EL (cell line): Measurements from ENCODE around the gene RNF217.
A peak's percentile ranks its signal among the peaks of the same experiment; 100 is the strongest.
"Not testable (repeated sequence)": the region's sequence is repeated elsewhere in the genome, so short reads cannot be mapped to it uniquely, and the experiment has no call there.

Experiments used
- DNase-seq: peaks from one replicate; pipeline ENCODE4 v3.0.0-alpha.2; 2016

Gene RNF217

DNA sequence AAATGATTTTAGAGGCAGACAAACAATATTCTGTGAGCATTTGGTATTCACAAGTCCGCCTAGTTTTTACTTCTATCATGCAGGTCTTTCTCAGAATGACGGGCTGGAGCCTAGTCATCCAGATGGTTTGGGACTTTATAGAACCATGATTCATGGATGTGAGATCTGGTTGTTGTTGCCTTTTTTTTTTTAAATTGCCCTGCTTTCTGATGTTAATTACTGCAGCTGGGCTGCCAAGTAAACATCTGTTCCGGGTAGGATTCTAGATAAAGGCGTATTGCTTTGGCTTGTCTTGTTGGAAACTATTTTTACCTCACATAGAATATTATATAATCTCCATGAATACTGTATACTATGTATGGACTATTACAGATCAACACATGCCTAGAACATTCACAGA, 58.1 kb downstream of the RNF217 start:
- DNase-seq = no peak

DNA sequence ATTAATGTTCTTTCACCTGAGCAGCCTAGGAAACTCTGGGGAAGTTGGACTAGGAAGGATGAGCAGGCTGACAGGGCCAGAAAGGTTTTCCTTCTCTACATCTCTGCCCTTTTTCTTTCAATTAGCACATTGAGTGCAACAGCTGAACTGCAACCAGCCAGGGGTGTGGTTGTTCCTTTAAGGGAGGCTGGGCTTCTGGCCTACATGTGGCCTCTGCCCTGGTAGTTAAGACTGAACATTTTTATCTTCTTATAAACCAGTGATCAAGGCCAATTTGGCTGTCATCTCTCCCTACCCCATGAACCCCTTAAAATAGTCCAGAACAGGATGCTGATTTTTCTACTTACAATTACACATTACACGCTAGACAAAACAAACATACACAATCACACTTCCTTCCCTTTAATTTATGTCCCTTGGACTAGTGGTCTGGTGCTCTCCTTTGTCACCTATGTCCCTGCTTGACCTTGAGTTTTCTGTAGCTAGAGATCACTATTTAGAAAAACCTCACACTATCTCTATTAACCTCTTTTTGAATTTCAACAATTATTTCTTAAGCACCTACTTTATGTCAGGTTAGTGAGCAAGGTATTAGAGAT, 60.3 kb downstream of the RNF217 start:
- no peak for DNase-seq

DNA sequence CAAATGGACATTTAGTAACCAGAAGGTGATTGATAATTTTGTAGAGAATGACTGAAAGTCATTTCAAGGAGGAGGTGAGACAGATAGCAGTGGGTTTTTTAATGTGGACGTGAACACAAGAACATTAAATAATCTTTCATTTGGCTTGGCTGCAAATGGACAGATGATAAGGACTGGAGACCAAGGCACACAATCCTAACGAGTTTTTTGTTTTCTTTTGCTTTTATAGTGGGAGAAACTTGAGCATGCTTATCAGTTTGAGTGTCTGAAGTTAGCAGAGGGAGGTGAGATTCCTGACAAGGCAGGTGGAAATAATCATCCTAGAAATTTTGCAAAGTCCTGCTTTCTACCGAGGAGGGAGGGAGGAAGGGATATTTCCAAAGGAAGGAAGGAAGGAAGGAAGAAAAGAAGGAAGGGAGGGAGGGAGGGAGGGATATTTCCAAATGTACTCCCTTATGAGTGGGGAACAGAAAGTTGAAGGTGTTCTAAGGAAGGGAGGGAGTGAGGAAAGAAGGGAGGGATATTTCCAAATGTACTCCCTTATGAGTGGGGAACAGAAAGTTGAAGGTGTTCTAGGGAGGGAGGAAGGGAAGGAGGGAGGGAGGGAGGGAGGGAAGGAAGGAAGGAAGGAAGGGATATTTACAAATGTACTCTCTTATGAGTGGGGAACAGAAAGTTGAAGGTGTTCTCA, 63.1 kb downstream of the RNF217 start:
- DNase-seq = no peak

DNA sequence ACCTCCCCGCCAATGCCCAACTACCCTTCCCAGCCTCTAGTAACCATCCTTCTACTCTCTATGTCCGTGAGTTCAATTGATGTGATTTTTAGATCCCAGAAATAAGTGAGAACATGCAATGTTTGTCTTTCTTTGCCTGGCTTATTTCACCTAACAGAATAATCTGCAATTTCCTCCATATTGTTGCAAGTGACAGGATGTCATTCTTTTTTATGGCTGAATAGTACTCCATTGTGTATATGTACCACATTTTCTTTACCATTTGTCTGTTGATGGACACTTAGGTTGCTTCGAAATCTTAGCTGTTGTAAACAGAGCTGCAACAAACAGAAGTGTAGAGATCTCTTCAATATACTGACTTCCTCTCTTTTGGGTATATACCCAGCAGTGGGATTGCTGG, 65.0 kb downstream of the RNF217 start:
- DNase-seq = no peak

DNA sequence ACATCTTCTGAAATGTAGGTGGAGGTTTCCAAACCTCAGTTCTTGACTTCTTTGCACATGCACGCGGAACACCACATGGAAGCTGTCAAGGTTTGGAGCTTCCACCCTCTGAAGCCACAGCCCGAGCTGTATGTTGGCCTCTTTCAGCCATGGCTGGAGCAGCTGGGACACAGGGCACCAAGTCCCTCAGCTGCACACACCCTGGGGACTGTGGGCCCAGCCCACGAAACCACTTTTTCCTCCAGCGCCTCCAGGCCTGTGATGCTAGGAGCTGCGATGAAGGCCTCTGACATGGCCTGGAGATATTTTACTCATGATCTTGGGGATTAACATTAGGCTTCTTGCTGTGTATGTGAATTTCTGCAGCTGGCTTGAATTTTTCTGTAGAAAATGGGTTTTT, 68.7 kb downstream of the RNF217 start:
- no peak for DNase-seq

DNA sequence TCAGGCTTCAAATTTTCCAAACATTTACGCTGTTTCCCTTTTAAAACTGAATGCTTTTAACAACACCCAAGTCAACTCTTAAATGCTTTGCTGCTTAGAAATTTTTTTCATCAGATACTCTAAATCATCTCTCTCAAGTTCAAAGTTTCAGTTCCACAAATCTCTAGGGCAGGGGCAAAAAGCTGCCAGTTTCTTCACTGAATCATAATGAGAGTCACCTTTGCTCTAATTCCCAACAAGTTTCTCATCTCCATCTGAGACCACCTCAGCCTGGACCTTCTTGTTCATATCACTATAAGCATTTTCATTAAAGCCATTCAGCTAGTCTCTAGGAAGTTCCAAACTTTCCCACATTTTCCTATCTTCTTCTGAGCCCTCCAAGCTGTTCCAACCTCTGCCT, 69.1 kb downstream of the RNF217 start:
- no peak for DNase-seq

DNA sequence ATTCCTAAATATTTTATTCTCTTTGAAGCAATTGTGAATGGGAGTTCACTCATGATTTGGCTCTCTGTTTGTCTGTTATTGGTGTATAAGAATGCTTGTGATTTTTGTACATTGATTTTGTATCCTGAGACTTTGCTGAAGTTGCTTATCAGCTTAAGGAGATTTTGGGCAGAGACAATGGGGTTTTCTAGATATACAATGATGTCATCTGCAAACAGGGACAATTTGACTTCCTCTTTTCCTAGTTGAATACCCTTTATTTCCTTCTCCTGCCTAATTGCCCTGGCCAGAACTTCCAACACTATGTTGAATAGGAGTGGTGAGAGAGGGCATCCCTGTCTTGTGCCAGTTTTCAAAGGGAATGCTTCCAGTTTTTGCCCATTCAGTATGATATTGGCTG, 72.7 kb downstream of the RNF217 start:
- not testable (repeated sequence) for DNase-seq

DNA sequence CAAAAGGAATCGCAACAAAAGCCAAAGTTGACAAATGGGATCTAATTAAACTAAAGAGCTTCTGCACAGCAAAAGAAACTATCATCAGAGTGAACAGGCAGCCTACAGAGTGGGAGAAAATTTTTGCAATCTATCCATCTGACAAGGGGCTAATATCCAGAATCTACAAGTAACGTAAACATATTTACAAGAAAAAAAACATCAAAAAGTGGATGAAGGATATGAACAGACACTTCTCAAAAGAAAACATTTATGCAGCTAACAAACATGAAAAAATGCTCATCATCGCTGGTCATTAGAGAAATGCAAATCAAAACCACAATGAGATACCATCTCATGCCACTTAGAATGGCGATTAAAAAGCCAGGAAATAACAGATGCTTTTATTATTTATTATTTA, 74.2 kb downstream of the RNF217 start:
- DNase-seq = not testable (repeated sequence)

DNA sequence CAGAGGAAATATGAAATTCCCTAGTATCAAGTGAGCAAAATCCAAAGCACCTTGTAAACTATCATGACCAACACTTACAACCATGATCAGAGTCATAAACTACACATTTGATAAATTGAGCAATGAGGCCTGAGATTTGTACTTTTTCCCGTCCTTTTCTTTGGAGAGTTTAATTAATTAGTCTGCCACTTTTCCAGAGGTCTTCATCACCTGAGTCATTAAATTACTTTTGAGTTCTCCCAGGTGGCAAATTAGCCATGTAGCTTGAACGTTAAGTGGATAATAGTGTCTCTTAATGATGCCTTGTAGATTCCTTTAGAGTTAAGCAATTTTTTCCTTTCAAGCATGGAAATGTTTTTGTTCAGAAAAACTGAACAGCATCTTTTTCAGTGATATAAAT, 75.6 kb downstream of the RNF217 start:
- no peak for DNase-seq

DNA sequence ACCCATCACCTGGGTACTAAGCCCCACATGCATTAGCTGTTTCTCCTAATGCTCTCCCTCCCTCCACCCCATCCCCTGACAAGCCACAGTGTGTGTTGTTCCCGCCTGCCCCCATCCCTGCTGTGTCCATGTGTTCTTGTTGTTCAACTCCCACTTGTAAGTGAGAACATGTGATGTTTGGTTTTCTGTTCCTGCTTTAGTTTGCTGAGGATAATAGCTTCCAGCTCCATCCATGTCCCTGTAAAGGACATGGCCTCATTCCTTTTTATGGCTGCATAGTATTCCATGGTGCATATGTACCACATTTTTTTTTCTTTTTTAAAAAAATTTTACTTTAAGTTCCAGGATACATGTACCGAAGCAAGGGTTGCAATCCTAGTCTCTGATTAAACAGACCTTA, 76.7 kb downstream of the RNF217 start:
- DNase-seq = no peak

DNA sequence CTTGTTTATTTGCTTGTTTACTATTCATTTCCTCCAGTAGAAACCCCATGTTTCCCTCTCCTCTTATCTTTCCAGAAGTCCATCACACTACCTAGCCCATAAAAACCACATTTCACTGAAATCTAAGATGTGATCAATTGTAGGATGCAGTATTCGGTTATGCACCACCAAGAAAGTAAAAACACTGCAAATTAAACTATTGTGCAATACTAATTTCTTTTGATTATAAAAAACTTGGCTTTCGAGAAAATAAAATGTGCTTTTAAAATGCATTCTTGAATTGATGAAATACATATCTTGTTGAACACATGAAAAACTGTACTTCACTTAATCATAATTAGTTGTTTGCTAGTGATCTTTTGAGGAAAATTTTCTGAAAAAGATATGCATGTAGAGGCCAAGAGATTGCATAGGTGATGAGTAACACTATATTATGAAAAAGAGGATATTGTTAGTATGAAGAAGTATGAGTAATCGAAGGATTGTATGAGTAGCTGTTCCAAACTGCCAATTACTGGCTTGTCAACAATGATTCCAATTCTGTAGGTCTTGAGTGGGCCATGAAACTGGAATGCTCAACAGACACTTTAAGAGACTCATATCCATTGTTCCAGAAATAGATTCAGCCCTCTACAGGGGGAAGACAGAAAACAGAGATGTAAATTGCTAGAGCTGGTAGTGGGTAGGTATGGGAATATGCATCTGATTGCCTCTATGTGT, 79.7 kb downstream of the RNF217 start:
- peak; percentile 54 for DNase-seq

DNA sequence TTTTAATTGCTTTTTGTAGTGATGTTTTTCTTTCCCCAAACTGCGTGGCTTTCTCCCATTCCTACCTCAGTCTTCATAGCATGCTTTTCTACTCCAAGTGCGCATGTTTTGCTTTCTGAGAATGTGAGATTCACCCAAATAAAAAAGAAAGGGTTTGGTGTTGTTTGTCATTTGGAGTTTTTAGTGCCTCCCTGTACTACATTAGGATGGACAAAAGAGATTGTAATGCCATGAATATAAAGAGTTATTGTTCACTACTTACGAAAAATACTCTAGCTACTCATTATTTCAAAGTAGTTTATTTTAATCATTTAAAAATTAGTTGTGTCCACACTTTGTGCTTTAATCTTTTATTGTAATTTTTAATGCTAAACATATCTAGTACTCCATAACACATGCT, 81.8 kb downstream of the RNF217 start:
- no peak for DNase-seq

DNA sequence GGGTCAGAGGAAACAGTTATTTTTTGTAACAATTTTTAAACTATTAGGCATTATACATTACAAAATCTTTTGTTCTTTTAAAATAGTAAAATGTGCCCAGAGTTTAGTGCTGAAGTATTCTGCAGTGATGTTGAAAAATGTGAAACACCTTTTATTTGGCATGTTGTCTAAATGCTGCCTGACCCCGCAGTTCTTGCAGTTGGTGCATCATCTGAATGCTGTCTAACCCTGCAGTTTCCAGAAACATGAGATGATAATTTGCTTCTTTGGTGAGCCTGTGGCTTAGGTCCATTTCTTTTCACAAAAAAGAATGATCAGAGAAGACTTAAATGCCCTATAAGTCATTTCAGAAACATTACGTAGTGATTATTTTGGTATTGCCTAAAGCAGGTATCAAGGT, 82.4 kb downstream of the RNF217 start:
- DNase-seq = no peak

DNA sequence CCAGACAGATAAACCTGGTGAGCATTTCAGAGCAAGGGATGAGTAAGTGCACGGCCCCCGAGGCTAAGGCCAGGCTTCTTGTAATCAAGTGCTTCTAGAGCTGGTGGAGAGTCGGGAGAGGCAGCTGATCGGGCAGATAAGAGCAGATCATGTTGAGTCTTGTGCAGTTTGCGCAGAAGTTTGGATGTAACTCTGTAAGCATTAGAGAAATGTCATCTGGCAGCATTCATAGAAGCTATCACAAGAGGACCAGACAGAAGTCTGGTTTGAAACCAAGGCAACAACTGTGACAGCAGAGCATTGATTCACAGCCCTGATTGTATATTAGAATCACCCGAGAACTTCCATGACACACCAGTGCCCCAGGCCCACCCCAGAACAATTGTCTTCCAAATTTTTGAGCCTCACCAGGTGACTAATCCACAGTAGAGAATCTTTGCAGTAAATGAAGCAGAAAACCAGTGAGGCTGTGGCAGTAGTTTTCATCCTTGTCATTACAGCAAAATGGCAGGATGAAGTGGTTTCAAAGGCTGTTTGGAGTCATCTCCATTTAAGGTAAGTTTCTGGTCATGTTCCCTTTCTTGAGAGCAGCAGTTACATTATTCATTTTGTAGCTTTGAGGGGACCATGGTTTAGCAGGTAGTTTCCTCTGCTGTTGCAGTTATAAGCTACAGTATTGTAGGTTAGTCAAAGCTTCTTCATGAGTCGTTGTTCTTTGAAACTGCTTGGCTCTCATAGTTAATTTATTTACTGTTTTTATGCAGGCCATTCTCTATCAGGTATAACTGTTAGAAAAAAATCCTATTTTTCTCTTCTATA, 84.1 kb downstream of the RNF217 start:
- DNase-seq = peak; percentile 80

DNA sequence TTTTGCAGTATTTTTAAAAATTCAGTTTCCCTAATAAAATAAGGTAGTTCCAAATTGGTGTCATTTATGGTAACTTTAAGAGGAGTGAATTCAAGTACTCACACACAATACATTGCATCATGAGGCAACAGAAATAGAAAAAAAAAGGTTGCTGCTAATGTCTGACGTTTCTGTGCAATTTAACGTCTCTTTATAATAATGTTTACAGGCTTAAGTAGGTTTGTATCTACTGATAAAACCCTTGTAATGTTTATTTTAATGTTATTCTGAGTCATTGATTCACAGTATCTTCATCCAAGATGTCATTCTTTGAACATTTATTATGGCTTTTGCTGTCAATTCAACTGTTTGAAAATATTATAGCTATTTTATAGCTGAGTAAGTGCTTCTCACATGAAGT, 86.0 kb downstream of the RNF217 start:
- no peak for DNase-seq

DNA sequence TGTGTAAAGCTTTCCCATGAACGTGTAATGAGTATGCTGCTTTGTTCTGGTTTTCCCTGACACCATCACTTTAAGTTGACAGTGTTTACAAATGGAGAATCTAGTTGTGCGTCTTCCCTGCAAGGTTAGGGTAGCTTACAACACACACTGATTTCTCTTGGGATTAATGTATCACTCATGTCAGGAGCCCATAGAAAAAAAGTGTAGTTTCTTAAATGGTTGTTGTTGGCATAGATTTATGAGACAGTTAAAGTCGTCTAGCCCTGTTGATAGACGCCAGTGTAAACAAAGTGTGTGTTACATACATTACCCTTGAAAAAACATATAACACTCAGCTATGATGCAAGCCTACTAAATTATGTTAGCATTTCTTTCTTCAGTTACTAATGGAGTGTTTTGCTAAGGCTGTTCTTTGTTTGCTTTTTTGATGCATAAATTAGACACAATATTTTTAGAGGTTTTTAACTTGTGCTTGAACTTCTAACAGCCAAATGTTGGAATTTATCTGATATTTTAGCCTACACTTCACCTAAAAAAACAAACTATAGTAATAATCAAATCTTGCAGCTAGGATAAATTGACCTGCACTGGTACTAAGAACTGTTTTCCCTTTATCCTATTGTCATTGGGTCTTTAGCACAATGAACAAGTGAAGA, 88.6 kb downstream of the RNF217 start:
- no peak for DNase-seq

DNA sequence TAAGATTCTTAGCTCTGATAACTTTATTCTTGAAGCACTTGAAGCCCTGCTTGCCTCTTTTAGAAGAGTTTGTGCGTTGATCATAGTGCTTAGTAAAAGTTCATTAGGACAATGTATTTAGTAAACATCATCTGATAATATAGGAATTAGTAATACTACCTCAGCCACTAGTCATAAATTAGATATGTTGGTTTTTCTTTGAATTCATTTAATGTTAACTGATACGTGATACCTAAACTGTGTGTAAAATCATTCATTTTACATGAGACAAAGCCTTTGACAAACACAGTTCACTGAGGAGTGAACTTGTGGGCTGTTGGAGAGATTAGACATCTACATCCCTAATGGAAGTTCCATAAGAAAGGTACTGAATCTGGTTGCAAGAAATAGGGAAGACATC, 91.6 kb downstream of the RNF217 start:
- no peak for DNase-seq

DNA sequence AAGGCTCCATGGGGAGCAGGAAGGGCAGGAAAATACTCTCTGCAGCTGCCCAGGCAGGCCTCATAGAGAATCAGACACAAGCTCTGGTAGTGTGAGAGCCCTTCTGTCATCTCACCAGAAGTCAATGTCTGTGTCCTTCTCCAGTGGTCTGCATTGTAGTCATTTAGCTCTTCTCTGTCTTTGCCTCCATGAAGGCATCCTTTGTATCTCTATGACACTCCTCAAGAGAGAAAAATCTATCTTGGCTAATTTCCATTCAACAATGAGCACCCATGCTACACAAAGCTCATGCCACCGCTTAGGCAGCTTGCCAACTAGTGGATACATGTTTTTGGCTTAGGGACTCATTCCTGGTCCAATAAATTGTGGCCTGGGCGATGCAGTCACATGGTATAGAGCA, 92.1 kb downstream of the RNF217 start:
- DNase-seq = no peak

DNA sequence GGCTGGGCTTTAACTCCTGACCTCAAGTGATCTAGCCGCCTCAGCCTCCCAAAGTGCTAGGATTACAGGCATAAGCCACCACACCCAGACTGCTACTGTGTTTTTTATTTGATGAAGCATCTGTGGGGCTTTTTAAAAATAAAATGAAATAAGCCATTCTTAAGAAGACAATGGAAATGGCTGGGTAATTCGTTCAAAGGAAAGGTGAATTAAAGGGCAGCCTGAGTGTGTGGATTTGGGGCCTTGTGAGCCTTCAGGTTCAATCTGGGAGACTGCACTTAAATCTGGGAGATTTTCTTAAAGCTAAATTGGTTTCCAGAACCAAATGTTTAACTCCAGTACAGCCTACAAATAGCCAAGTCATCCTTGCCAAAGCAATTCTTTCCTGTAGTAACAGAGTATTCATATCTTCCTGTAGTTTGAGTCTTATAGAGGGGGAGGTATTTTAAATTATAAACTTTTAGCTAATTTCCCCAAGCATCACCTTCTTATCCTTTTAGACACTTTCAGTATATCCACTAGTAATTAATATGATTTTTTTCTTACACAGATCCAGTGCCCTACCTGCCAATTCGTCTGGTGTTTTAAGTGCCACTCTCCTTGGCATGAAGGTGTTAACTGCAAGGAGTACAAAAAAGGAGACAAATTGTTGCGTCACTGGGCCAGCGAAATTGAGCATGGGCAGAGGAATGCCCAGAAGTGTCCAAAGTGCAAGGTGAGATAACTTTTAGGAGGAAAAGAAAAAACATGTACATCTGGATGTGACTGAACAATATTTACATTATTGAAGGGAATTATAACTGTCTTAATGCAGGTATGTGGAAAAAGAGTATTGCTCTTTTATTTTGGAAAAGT, 95.4 kb downstream of the RNF217 start:
- no peak for DNase-seq

DNA sequence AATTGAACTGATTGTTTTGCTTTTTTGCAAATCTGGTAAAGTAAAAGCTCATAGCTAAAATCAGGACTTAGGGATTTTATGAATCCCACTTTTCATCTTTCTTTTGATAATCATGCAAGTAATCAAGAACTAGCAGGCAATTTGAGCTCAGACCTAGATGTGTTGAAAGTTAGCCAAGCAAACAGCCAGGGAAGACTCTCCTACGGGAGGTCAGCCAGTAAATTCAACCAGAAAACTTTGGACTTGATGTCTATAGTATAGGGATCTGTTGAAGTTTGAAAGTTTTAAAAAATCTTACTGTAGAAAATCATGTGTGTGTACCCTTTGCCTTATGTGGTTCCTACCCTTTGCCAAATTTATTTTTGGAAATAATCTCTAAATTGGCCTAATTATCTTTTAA, 96.3 kb downstream of the RNF217 start:
- DNase-seq = no peak

DNA sequence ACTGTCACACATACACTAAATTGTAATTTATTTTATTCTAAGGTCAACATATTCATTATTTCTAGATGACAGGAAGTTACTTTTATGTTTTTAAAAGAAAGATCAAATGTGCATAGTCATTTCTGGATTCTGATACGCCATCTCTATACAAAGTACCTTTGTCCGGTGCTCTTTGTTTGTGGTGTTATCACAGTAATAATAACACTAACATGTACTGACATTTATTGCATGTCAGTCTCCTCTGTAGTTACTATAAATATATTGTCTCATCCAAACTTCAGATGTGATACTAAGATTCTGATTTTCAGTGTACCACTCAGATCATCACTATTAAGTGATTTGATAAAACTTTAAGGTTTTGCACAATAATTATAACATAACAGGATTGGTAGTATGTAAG, 101.1 kb downstream of the RNF217 start:
- DNase-seq = no peak

DNA sequence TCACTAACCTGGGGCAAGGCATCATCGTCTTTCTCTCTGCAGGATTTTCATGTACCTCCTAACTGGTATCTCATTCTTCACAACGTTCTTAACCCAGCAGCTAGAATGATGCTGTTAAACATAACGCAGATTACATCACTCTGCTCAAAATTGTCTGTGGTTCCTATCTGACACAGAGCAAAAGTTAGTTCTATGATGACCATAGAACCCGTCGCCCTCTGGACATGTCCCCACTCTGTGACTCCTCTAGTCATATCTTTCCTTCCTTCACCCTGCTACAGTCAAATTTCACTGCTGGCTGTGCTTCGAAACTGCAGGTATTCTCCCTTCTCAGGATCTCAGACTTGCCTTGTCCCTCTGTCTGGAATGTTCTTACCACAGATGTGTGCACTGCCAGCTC, 103.9 kb downstream of the RNF217 start:
- no peak for DNase-seq
